Measurements from ENCODE around the gene KLK13.

DNA sequence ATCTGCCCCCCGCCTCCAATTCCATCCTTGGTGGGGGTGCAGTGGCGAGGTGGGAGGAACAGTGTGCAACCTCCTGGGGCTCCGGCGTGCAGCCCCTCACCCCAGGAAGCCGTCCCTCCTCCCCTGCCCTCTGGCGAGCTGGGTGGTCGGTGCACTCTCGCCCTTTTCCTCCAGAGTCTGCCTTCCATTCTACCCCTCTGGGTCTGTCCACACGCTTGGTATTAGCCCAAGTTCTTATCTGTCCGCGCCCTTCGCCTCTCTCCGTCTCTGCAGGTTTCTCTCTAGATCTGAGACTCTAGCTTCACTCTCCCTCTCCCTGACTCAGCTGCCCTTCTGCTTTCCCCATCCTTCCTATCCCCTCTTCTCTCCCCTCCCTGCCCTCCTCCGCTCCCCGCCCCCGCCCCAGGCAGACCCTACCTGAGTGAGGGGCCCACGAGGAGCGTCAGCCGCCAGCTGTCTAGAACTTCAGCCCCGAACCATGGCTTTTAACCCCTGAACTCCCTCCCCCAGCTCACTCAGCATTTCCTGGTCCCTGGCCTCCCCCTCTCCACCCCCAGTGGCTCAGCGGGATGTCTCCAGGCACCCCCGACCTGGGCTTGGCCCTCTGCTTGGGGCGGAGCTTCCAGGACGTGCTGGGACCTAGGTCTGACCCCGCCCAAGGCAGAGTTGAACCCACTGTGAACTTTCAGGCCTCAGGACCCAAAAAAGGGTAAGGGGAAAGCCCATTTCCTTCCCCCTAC, 499 bp upstream of the KLK13 start:
- TF ChIP-seq, protein P1, sequence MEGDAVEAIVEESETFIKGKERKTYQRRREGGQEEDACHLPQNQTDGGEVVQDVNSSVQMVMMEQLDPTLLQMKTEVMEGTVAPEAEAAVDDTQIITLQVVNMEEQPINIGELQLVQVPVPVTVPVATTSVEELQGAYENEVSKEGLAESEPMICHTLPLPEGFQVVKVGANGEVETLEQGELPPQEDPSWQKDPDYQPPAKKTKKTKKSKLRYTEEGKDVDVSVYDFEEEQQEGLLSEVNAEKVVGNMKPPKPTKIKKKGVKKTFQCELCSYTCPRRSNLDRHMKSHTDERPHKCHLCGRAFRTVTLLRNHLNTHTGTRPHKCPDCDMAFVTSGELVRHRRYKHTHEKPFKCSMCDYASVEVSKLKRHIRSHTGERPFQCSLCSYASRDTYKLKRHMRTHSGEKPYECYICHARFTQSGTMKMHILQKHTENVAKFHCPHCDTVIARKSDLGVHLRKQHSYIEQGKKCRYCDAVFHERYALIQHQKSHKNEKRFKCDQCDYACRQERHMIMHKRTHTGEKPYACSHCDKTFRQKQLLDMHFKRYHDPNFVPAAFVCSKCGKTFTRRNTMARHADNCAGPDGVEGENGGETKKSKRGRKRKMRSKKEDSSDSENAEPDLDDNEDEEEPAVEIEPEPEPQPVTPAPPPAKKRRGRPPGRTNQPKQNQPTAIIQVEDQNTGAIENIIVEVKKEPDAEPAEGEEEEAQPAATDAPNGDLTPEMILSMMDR (IDR thresholded peaks at IDR 0.05): no peak
- TF ChIP-seq EZH2 (IDR thresholded peaks at IDR 0.05): no peak
- no peak for TF ChIP-seq EZH2phosphoT487 (IDR thresholded peaks at IDR 0.05)

Data from neural progenitor cell (in vitro differentiated cells).